Endothelial cell of umbilical vein (primary cell): ENCODE data around the gene TTC9. TPM values are rescaled to one million over a fixed set of nuclear protein-coding genes. Genes with fewer than 3 reads are reported as not detected.
A peak's percentile ranks its signal among the peaks of the same experiment; 100 is the strongest.

Experiments
- BruUV-seq: library from RNA; stranded (reverse); fragments of 400-500 nt; replicated peaks from 2 replicates; lab custom pipeline; 2021; lab: Mats Ljungman, UMichigan
- CTCF ChIA-PET: fragments of 300-600, 350-600 bp; sonication (Branson Sonifier 250); formaldehyde crosslinking; loops from one replicate; lab custom pipeline; 2021; ENCODE audit warnings: antibody characterized with exemption, inconsistent platforms; lab: Charles Lee
- POLR2A ChIA-PET: fragments of 300-600, 350-600 bp; sonication (Branson Sonifier 250); formaldehyde crosslinking; loops from one replicate; lab custom pipeline; 2021; ENCODE audit warnings: antibody characterized with exemption, inconsistent platforms; lab: Charles Lee
- DNase-seq: peaks from one replicate; pipeline ENCODE4 v3.0.0-alpha.2; 2011; ENCODE audit warnings: low read depth, low spot score
- FAIRE-seq: peaks from 2 replicates; lab custom pipeline; 2011; peaks lifted over from hg19 to GRCh38; lab: Jason Lieb, UNC
- H2AFZ ChIP-seq: 2 replicates; pipeline ENCODE4 v1.6.0; 2012; ENCODE audit warnings: low read depth, low read length, control low read depth, inconsistent platforms
- H3K27ac ChIP-seq: 2 replicates; pipeline ENCODE4 v1.5.1; 2011; ENCODE audit warnings: low read depth, mild to moderate bottlenecking, control low read depth, low read length, moderate library complexity; ENCODE audit not compliant: insufficient read depth
- H3K27me3 ChIP-seq, 2 experiments: 2 replicates each; pipeline versions ENCODE4 v1.6.0 to v1.6.1; 2011; ENCODE audit warnings: low read length in 2 of 2, mixed read lengths in 1 of 2; ENCODE audit not compliant: control insufficient read depth in 2 of 2, insufficient read depth in 2 of 2
- H3K36me3 ChIP-seq, 2 experiments: 2 replicates in 1 of 2; 3 replicates in 1 of 2; pipeline ENCODE4 v1.5.1; 2011; ENCODE audit warnings: low read length in 2 of 2, mild to moderate bottlenecking in 1 of 2, moderate library complexity in 1 of 2; ENCODE audit not compliant: control insufficient read depth in 2 of 2, insufficient read depth in 2 of 2; ENCODE audit errors: extremely low read depth in 1 of 2
- H3K4me1 ChIP-seq: 3 replicates; pipeline ENCODE4 v1.5.1; 2011; ENCODE audit warnings: mild to moderate bottlenecking, low read length; ENCODE audit not compliant: control insufficient read depth, insufficient read depth; ENCODE audit errors: extremely low read depth
- H3K4me2 ChIP-seq: 2 replicates; pipeline ENCODE4 v1.6.1; 2011; ENCODE audit warnings: low read length, control low read depth, mixed read lengths; ENCODE audit not compliant: insufficient read depth
- H3K4me3 ChIP-seq, 3 experiments: fragments of 200-600 bp in 1 of 3; sonication (generic), shearing (Covaris generic) in 1 of 3; replicated peaks in 1 of 3; 2 replicates each; pipeline ENCODE4 v1.5.1; 2011 to 2016; ENCODE audit warnings: control low read depth in 3 of 3, low read length in 3 of 3, mild to moderate bottlenecking in 2 of 3, inconsistent platforms in 1 of 3, low read depth in 1 of 3, moderate library complexity in 1 of 3; ENCODE audit not compliant: insufficient read depth in 1 of 3
- H3K79me2 ChIP-seq: 2 replicates; pipeline ENCODE4 v1.6.0; 2012; ENCODE audit warnings: low read length, inconsistent platforms; ENCODE audit not compliant: control insufficient read depth, insufficient read depth
- H3K9ac ChIP-seq: replicated peaks from 2 replicates; pipeline ENCODE3; 2011; ENCODE audit warnings: low read length, control low read depth; ENCODE audit not compliant: insufficient read depth; ENCODE audit errors: extremely low read depth
- H3K9me1 ChIP-seq: replicated peaks from 3 replicates; pipeline ENCODE4 v1.6.0; 2011; ENCODE audit warnings: mild to moderate bottlenecking, low read length; ENCODE audit not compliant: control insufficient read depth, insufficient read depth; ENCODE audit errors: extremely low read depth
- H3K9me3 ChIP-seq: replicated peaks from 2 replicates; pipeline ENCODE4 v1.5.1; 2012; ENCODE audit warnings: low read length, inconsistent platforms; ENCODE audit not compliant: control insufficient read depth, insufficient read depth
- H4K20me1 ChIP-seq: replicated peaks from 2 replicates; pipeline ENCODE3; 2011; ENCODE audit warnings: mild to moderate bottlenecking, low read length; ENCODE audit not compliant: control insufficient read depth, insufficient read depth; ENCODE audit errors: extremely low read depth
- CTCF ChIP-seq, 2 donors: IDR thresholded peaks; 1 replicate in 1 of 2; 2 replicates in 1 of 2; pipeline ENCODE4 v1.5.1; 2011; ENCODE audit warnings: low read length in 2 of 2, mild to moderate bottlenecking in 2 of 2, moderate library complexity in 2 of 2, control low read depth in 1 of 2, inconsistent platforms in 1 of 2, low read depth in 1 of 2; ENCODE audit not compliant: insufficient read depth in 1 of 2; ENCODE audit errors: extremely low read depth in 1 of 2
- EZH2 ChIP-seq: IDR thresholded peaks from 2 replicates; pipeline ENCODE4 v1.6.1; 2012; ENCODE audit warnings: borderline replicate concordance, low read depth, mild to moderate bottlenecking, moderate library complexity, low read length, inconsistent platforms; ENCODE audit not compliant: severe bottlenecking
- FOS ChIP-seq: IDR thresholded peaks from 2 replicates; pipeline ENCODE4 v1.6.1; 2011; ENCODE audit warnings: mild to moderate bottlenecking, low read length, moderate library complexity, borderline replicate concordance; ENCODE audit not compliant: insufficient read depth
- GATA2 ChIP-seq: IDR thresholded peaks from 2 replicates; pipeline ENCODE4 v1.7.0; 2011; ENCODE audit warnings: low read depth, mild to moderate bottlenecking, moderate library complexity, mixed read lengths, low read length; ENCODE audit not compliant: insufficient read length, insufficient read depth
- JUN ChIP-seq: IDR thresholded peaks from 2 replicates; pipeline ENCODE4 v1.6.1; 2011; ENCODE audit warnings: borderline replicate concordance, low read depth; ENCODE audit not compliant: insufficient read length, insufficient read depth
- MAX ChIP-seq: IDR thresholded peaks from 2 replicates; pipeline ENCODE4 v1.6.1; 2011; ENCODE audit not compliant: insufficient read depth, insufficient read length
- MYC ChIP-seq: IDR thresholded peaks from one replicate; pipeline ENCODE4 v1.6.1; 2011; ENCODE audit warnings: mild to moderate bottlenecking, low read depth, low read length
- POLR2AphosphoS5 ChIP-seq: IDR thresholded peaks from 2 replicates; pipeline ENCODE4 v1.6.1; 2012; ENCODE audit warnings: low read depth, mild to moderate bottlenecking, control low read depth, low read length, moderate library complexity; ENCODE audit not compliant: insufficient read depth
- dilution Hi-C: fragments of 300-500 bp; cut with MboI; formaldehyde crosslinking; loops from one replicate; pipeline ENCODE4 v1.15.0; 2019; ENCODE audit warnings: low sequenced_read_pairs; ENCODE audit not compliant: extremely low pct_ligation_motif_present
- intact Hi-C: fragments of 100-400 bp; cut with micrococcal nuclease; formaldehyde crosslinking; loops from one replicate; pipeline ENCODE4 v1.10.0; 2022
- polyA plus RNA-seq, 4 experiments: library from polyadenylated mRNA; depleted of rRNA in 3 of 4; stranded (reverse) in 3 of 4; unstranded in 1 of 4; fragments of >200 nt; gene quantifications; 2 replicates each; pipeline versions ENCODE4 v1.2.1 to v1.2.3, GENCODE V29; 2011 to 2012; ENCODE audit warnings: missing spikeins in 1 of 4
- total RNA-seq: library from RNA; stranded (reverse); gene quantifications from 2 replicates; pipeline ENCODE4 v1.2.3, GENCODE V29; 2021

Gene TTC9
- total and polyA plus RNA-seq, 2 donors (not counting 3 experiments of a cell fraction or from before 2014, with no cell fraction given) = 0.06 TPM; not detected in 1

- Histone ChIP-seq H3K27me3 (peaks cover 3 to 14% of the 10 kb centered on the region in 2 experiments), H3K9ac (no peak overlapping the region), H2AFZ (no peak overlapping the region), H3K36me3 (no peaks in the 10 kb centered on the region), H3K9me3 (no peaks in the 10 kb centered on the region), H3K79me2 (no peaks in the 10 kb centered on the region), H3K4me1 (no peaks in the 10 kb centered on the region), H3K27ac (no peak overlapping the region), H3K9me1 (no peaks in the 10 kb centered on the region), H3K4me3 (no peak overlapping the region), H3K4me2 (no peak overlapping the region), H4K20me1 (no peaks in the 10 kb centered on the region)
- intact Hi-C loops (loop anchor here (1.0 to 5.0 kb wide), 4 partner anchors 72 to 668 kb away; partner anchors contain the start of gene TTC9), dilution Hi-C loops (no loop called here)
- peak; percentile 67 for DNase-seq
- no TSS peak for BruUV-seq
- FAIRE-seq = peak; percentile 92
- TF ChIP-seq POLR2AphosphoS5 (no peak), CTCF (IDR thresholded peaks at IDR 0.05; ENCODE audit: extremely low read depth in 1 of 2, insufficient read depth in 1 of 2, low read depth in 1 of 2, low read length in 2 of 2) (peak; percentile 33 to 46)
- POLR2A ChIA-PET = no interaction called here
- CTCF ChIA-PET = interaction anchor here (0.6 to 1.9 kb wide), 18 partner anchors 8 to 669 kb away, joined by 3 to 17 read pairs (median 4); no protein-coding TSS in a partner anchor
Measured at GRCh38 chr14:70714055-70714550, 72.4 kb downstream of the TTC9 start.

GRCh38 chr14:70716483-70716882, 74.8 kb downstream of the TTC9 start:
- dilution Hi-C loops = no loop called here
- TF ChIP-seq MAX (no peak), FOS (no peak), MYC (no peak), EZH2 (no peak), CTCF (IDR thresholded peaks at IDR 0.05; ENCODE audit: extremely low read depth in 1 of 2, insufficient read depth in 1 of 2, low read depth in 1 of 2, low read length in 2 of 2) (no peak), GATA2 (no peak), POLR2AphosphoS5 (no peak), JUN (no peak)
- Histone ChIP-seq H3K36me3 (no peaks in the 10 kb centered on the region), H3K79me2 (no peaks in the 10 kb centered on the region), H4K20me1 (no peaks in the 10 kb centered on the region), H3K4me2 (no peak overlapping the region), H2AFZ (no peak overlapping the region), H3K9me3 (no peaks in the 10 kb centered on the region), H3K27ac (no peak overlapping the region), H3K9ac (no peak overlapping the region), H3K4me1 (no peaks in the 10 kb centered on the region), H3K27me3 (peaks cover 3 to 14% of the 10 kb centered on the region in 2 experiments), H3K4me3 (no peak overlapping the region), H3K9me1 (no peaks in the 10 kb centered on the region)
- POLR2A ChIA-PET = no interaction called here
- DNase-seq (no peak), FAIRE-seq (no peak)
- intact Hi-C loops = loop anchor here (1.0 kb wide), 1 partner anchor 40 kb away; no protein-coding TSS in a partner anchor
- CTCF ChIA-PET = interaction anchor here (0.8 to 2.0 kb wide), 2 partner anchors 8 to 95 kb away, joined by 3 to 4 read pairs; no protein-coding TSS in a partner anchor
- no TSS peak for BruUV-seq
